C4-2B (cell line): Measurements from ENCODE around the gene ZNF77.

Source experiments
- ZFX ChIP-seq: fragments of 450-650 bp; IDR thresholded peaks from 2 replicates; pipeline ENCODE4 v1.6.1; 2017
- TF ChIP-seq, protein P1 (sequence below): fragments of 450-650 bp; conservative IDR thresholded peaks from 2 replicates; pipeline ENCODE4 v1.5.1; 2017; ENCODE audit warnings: mild to moderate bottlenecking

DNA sequence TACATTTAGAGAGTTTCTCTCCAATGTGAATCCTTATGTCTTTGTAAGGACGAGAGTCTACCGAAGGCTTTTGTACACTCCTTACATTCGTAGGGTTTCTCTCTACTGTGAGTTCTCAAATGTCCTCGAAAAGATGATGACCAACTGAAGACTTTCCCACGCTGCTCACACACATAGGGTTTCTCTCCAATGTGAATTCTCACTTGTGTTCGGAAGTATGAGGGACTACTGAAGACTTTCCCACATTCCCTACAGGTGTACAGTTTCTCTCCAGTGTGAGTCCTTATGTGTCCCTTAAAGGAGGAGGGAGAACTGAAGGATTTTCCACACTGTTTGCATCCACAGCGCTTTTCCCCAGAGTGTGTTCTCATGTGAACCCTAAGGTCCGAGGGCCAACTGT is 48.1 kb downstream of the ZNF77 start:
- TF ChIP-seq, protein P1, sequence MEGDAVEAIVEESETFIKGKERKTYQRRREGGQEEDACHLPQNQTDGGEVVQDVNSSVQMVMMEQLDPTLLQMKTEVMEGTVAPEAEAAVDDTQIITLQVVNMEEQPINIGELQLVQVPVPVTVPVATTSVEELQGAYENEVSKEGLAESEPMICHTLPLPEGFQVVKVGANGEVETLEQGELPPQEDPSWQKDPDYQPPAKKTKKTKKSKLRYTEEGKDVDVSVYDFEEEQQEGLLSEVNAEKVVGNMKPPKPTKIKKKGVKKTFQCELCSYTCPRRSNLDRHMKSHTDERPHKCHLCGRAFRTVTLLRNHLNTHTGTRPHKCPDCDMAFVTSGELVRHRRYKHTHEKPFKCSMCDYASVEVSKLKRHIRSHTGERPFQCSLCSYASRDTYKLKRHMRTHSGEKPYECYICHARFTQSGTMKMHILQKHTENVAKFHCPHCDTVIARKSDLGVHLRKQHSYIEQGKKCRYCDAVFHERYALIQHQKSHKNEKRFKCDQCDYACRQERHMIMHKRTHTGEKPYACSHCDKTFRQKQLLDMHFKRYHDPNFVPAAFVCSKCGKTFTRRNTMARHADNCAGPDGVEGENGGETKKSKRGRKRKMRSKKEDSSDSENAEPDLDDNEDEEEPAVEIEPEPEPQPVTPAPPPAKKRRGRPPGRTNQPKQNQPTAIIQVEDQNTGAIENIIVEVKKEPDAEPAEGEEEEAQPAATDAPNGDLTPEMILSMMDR = no peak
- no peak for TF ChIP-seq ZFX
